Cardiac muscle cell (in vitro differentiated cells and primary cell): ENCODE results near the gene DPH1. TPM values are rescaled to one million over a fixed set of nuclear protein-coding genes. Genes with fewer than 3 reads are reported as not detected.

Experiments
- DNase-seq, 2 donors: peaks; one replicate each; pipeline versions ENCODE4 v3.0.0 to v3.0.0-alpha.2; 2010 to 2017; ENCODE audit warnings: low read depth in 1 of 2, low spot score in 1 of 2
- H3K27ac ChIP-seq: fragments of 200-600 bp; sonication (generic); 2 replicates; pipeline ENCODE4 v1.5.1; 2016
- H3K27me3 ChIP-seq: fragments of 200-600 bp; sonication (generic); 2 replicates; pipeline ENCODE4 v1.6.0; 2016; ENCODE audit warnings: control low read depth
- H3K36me3 ChIP-seq: fragments of 200-600 bp; sonication (generic); 2 replicates; pipeline ENCODE4 v1.5.1; 2016; ENCODE audit warnings: control low read depth
- H3K4me1 ChIP-seq: fragments of 200-600 bp; sonication (generic); 2 replicates; pipeline ENCODE4 v1.8.1; 2017; ENCODE audit warnings: low read depth, mild to moderate bottlenecking, mixed run types
- H3K4me3 ChIP-seq: fragments of 200-600 bp; sonication (generic); 2 replicates; pipeline ENCODE4 v1.5.1; 2016; ENCODE audit warnings: mild to moderate bottlenecking
- H3K9me3 ChIP-seq: fragments of 200-600 bp; sonication (generic); 2 replicates; pipeline ENCODE4 v1.5.1; 2017; ENCODE audit warnings: low read depth, mild to moderate bottlenecking, control low read depth
- polyA plus RNA-seq: library from polyadenylated mRNA; unstranded; fragments of >200 nt; fragmentation: Nextera tagmentation; extraction: Ambion mirVana; gene quantifications from 2 replicates; pipeline ENCODE4 v1.2.1, GENCODE V29; 2016
- total RNA-seq: library from RNA; depleted of rRNA; stranded (reverse); fragments of >200 nt; gene quantifications from 2 replicates; pipeline ENCODE4 v1.2.3, GENCODE V29; 2016
- TF ChIP-seq, protein P1 (sequence below): IDR thresholded peaks from 2 replicates; pipeline ENCODE4 v1.5.1; 2012; ENCODE audit warnings: low read depth, mild to moderate bottlenecking, low read length

The DPH1 gene
- total and polyA plus RNA-seq, 2 experiments from 2014 or later = 59.5 to 88.6 TPM

- TF ChIP-seq, protein P1, sequence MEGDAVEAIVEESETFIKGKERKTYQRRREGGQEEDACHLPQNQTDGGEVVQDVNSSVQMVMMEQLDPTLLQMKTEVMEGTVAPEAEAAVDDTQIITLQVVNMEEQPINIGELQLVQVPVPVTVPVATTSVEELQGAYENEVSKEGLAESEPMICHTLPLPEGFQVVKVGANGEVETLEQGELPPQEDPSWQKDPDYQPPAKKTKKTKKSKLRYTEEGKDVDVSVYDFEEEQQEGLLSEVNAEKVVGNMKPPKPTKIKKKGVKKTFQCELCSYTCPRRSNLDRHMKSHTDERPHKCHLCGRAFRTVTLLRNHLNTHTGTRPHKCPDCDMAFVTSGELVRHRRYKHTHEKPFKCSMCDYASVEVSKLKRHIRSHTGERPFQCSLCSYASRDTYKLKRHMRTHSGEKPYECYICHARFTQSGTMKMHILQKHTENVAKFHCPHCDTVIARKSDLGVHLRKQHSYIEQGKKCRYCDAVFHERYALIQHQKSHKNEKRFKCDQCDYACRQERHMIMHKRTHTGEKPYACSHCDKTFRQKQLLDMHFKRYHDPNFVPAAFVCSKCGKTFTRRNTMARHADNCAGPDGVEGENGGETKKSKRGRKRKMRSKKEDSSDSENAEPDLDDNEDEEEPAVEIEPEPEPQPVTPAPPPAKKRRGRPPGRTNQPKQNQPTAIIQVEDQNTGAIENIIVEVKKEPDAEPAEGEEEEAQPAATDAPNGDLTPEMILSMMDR = no peak
- Histone ChIP-seq H3K4me3 (no peak overlapping the region), H3K9me3 (no peaks in the 10 kb centered on the region), H3K4me1 (peaks cover 20% of the 10 kb centered on the region), H3K27ac (peak overlapping the region; percentile 73), H3K36me3 (no peaks in the 10 kb centered on the region), H3K27me3 (no peaks in the 10 kb centered on the region)
- DNase-seq = peak in 1 of 2 donors; percentile 55
Measured at GRCh38 chr17:1986783-1987451, 43.0 kb upstream of the DPH1 start.

- H3K27me3 ChIP-seq = no peaks in the 10 kb centered on the region
Measured at GRCh38 chr17:1989135-1989534, 40.8 kb upstream of the DPH1 start.

GRCh38 chr17:1992541-1992940, 37.4 kb upstream of the DPH1 start:
- H3K4me1 ChIP-seq = peaks cover 27% of the 10 kb centered on the region
- H3K27me3 ChIP-seq = no peaks in the 10 kb centered on the region
- TF ChIP-seq, protein P1 = no peak
- H3K27ac ChIP-seq = no peak overlapping the region
- no peaks in the 10 kb centered on the region for H3K9me3 ChIP-seq
- no peaks in the 10 kb centered on the region for H3K36me3 ChIP-seq
- DNase-seq = no peak
- H3K4me3 ChIP-seq = no peak overlapping the region

More at GRCh38 chr17:1989135-1989534, 40.8 kb upstream of the DPH1 start:
- Histone ChIP-seq H3K27ac (no peak overlapping the region), H3K4me3 (no peak overlapping the region), H3K36me3 (no peaks in the 10 kb centered on the region), H3K9me3 (no peaks in the 10 kb centered on the region), H3K4me1 (peaks cover 20% of the 10 kb centered on the region)
- TF ChIP-seq, protein P1 = no peak
- peak in 1 of 2 donors; percentile 78 for DNase-seq

DNA sequence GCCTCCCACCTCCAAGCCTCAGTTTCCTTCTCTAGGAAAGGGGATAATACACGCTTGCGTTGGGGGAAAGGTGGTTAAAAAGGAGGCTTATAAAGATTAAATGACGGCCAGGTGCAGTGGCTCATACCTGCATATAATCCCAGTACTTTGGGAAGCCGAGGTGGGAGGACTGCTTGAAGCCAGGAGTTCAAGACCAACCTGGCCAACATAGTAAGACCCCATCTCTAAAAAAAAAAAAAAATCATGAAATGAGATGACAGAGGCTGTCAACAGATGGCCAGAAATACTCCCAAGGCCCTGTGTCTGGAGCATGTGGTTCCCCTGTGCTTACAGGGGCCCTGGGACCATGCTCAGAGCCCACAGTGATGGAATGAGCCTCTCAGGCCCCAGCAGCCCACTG, 35.2 kb upstream of the DPH1 start:
- Histone ChIP-seq H3K4me3 (no peak overlapping the region), H3K9me3 (no peaks in the 10 kb centered on the region), H3K27ac (no peak overlapping the region), H3K27me3 (no peaks in the 10 kb centered on the region), H3K4me1 (peaks cover 44% of the 10 kb centered on the region), H3K36me3 (no peaks in the 10 kb centered on the region)
- TF ChIP-seq, protein P1 = no peak
- DNase-seq = no peak

- Histone ChIP-seq H3K9me3 (no peaks in the 10 kb centered on the region), H3K4me1 (peaks cover 51% of the 10 kb centered on the region), H3K36me3 (no peaks in the 10 kb centered on the region), H3K4me3 (no peak overlapping the region), H3K27me3 (no peaks in the 10 kb centered on the region), H3K27ac (peak overlapping the region; percentile 75)
- TF ChIP-seq, protein P1 = no peak
- no peak for DNase-seq
Measured at GRCh38 chr17:1995321-1995892, 34.5 kb upstream of the DPH1 start.
